WTC11 (cell line): Measurements from ENCODE around the gene DUSP3. TPM values are rescaled to one million over a fixed set of nuclear protein-coding genes. Genes with fewer than 3 reads are reported as not detected.

Experiments
- ATAC-seq: fragments of 200-7000 bp; cut with Tn5 transposase; 2 replicates; pipeline ENCODE4 v1.10.0; 2021; ENCODE audit warnings: mild to moderate bottlenecking, moderate library complexity
- CTCF ChIA-PET: fragments of 300-600 bp; sonication (Branson Sonifier 250); formaldehyde crosslinking; loops from one replicate; lab custom pipeline; 2021; ENCODE audit warnings: antibody characterized with exemption; lab: Charles Lee
- POLR2A ChIA-PET: fragments of 350-600 bp; sonication (Branson Sonifier 250); formaldehyde crosslinking; loops from one replicate; lab custom pipeline; 2021; ENCODE audit warnings: antibody characterized with exemption; lab: Charles Lee
- DNase-seq: peaks from one replicate; pipeline ENCODE4 v3.0.0; 2021; ENCODE audit warnings: low spot score
- H3K27ac Mint-ChIP-seq: 2 replicates; pipeline ENCODE4 v1.8.0; 2021; ENCODE audit warnings: mixed read lengths
- H3K27me3 Mint-ChIP-seq: 2 replicates; pipeline ENCODE4 v1.8.0; 2021; ENCODE audit warnings: low read depth, mild to moderate bottlenecking, moderate library complexity, mixed read lengths
- H3K36me3 Mint-ChIP-seq: 2 replicates; pipeline ENCODE4 v1.8.0; 2021; ENCODE audit warnings: mixed read lengths
- H3K4me1 Mint-ChIP-seq: 2 replicates; pipeline ENCODE4 v1.8.0; 2022; ENCODE audit warnings: mixed read lengths
- H3K4me3 Mint-ChIP-seq: 2 replicates; pipeline ENCODE4 v1.8.0; 2021; ENCODE audit warnings: mild to moderate bottlenecking, moderate library complexity, mixed read lengths
- H3K9me3 Mint-ChIP-seq: 2 replicates; pipeline ENCODE4 v1.8.0; 2021; ENCODE audit warnings: mixed read lengths
- CDX4 ChIP-seq: fragments of 250-450 bp; sonication (Bioruptor Pico); IDR thresholded peaks from 2 replicates; pipeline ENCODE4 v1.9.0; 2021; ENCODE audit warnings: moderate library complexity, mild to moderate bottlenecking, inconsistent platforms, borderline replicate concordance
- CREB1 ChIP-seq: sonication (generic); formaldehyde crosslinking; IDR thresholded peaks from 2 replicates; pipeline ENCODE4 v1.8.0; 2023; ENCODE audit warnings: mild to moderate bottlenecking, missing genetic modification reagents
- CTCF ChIP-seq: fragments of 200-600 bp; IDR thresholded peaks from 2 replicates; pipeline ENCODE4 v1.8.0; 2022; ENCODE audit warnings: antibody characterized with exemption
- EMX1 ChIP-seq: fragments of 250-450 bp; sonication (Bioruptor Pico); IDR thresholded peaks from 2 replicates; pipeline ENCODE4 v1.8.0; 2021; ENCODE audit warnings: mild to moderate bottlenecking
- ESRRA ChIP-seq: sonication (generic); formaldehyde crosslinking; IDR thresholded peaks from 2 replicates; pipeline ENCODE4 v1.8.1; 2022; ENCODE audit warnings: mild to moderate bottlenecking, missing genetic modification reagents, borderline replicate concordance
- FOXJ3 ChIP-seq: sonication (generic); formaldehyde crosslinking; IDR thresholded peaks from 2 replicates; pipeline ENCODE4 v1.9.0; 2021; ENCODE audit warnings: missing genetic modification reagents, mild to moderate bottlenecking, borderline replicate concordance
- FOXP1 ChIP-seq: sonication (generic); formaldehyde crosslinking; IDR thresholded peaks from 2 replicates; pipeline ENCODE4 v1.8.0; 2022; ENCODE audit warnings: missing genetic modification reagents, mild to moderate bottlenecking, moderate library complexity, borderline replicate concordance
- FOXP4 ChIP-seq: sonication (generic); formaldehyde crosslinking; IDR thresholded peaks from 2 replicates; pipeline ENCODE4 v1.8.0; 2022; ENCODE audit warnings: mild to moderate bottlenecking, missing genetic modification reagents
- IRF2 ChIP-seq: sonication (generic); formaldehyde crosslinking; IDR thresholded peaks from 2 replicates; pipeline ENCODE4 v1.8.0; 2022; ENCODE audit warnings: low read depth, missing genetic modification reagents, borderline replicate concordance
- KAT7 ChIP-seq: sonication (generic); formaldehyde crosslinking; IDR thresholded peaks from 2 replicates; pipeline ENCODE4 v1.8.1; 2023; ENCODE audit warnings: missing genetic modification reagents, mild to moderate bottlenecking, borderline replicate concordance
- MYBL2 ChIP-seq: sonication (generic); formaldehyde crosslinking; IDR thresholded peaks from 2 replicates; pipeline ENCODE4 v1.8.1; 2023; ENCODE audit warnings: mild to moderate bottlenecking, moderate library complexity, missing genetic modification reagents
- NFE2L1 ChIP-seq: sonication (generic); formaldehyde crosslinking; IDR thresholded peaks from 2 replicates; pipeline ENCODE4 v1.8.1; 2023; ENCODE audit warnings: missing genetic modification reagents
- PRRX2 ChIP-seq: fragments of 250-450 bp; sonication (Bioruptor Pico); IDR thresholded peaks from 2 replicates; pipeline ENCODE4 v1.8.0; 2021; ENCODE audit warnings: mild to moderate bottlenecking
- SMAD4 ChIP-seq: sonication (generic); formaldehyde crosslinking; IDR thresholded peaks from 2 replicates; pipeline ENCODE4 v1.8.0; 2022; ENCODE audit warnings: mild to moderate bottlenecking, missing genetic modification reagents
- SOX15 ChIP-seq: fragments of 250-450 bp; sonication (Bioruptor Pico); IDR thresholded peaks from 2 replicates; pipeline ENCODE4 v1.9.0; 2021; ENCODE audit warnings: mild to moderate bottlenecking
- TEAD1 ChIP-seq: sonication (generic); formaldehyde crosslinking; IDR thresholded peaks from 2 replicates; pipeline ENCODE4 v1.8.0; 2022; ENCODE audit warnings: mild to moderate bottlenecking, missing genetic modification reagents
- ZMAT4 ChIP-seq: fragments of 250-450 bp; sonication (Bioruptor Pico); IDR thresholded peaks from 2 replicates; pipeline ENCODE4 v1.9.0; 2021; ENCODE audit warnings: mild to moderate bottlenecking
- ZNF121 ChIP-seq: sonication (generic); formaldehyde crosslinking; IDR thresholded peaks from 2 replicates; pipeline ENCODE4 v1.8.0; 2023; ENCODE audit warnings: missing genetic modification reagents
- ZNF671 ChIP-seq: fragments of 250-450 bp; sonication (Bioruptor Pico); IDR thresholded peaks from 2 replicates; pipeline ENCODE4 v1.8.0; 2021; ENCODE audit warnings: mild to moderate bottlenecking
- ZSCAN18 ChIP-seq: fragments of 250-450 bp; sonication (Bioruptor Pico); IDR thresholded peaks from 2 replicates; pipeline ENCODE4 v2.1.2; 2022; ENCODE audit warnings: mild to moderate bottlenecking, moderate library complexity
- total RNA-seq: library from RNA; stranded (reverse); gene quantifications from 3 replicates; pipeline ENCODE4 v1.2.3, GENCODE V29; 2021
- TF ChIP-seq, protein P1 (sequence below): fragments of 250-450 bp; sonication (Bioruptor Pico); IDR thresholded peaks from 2 replicates; pipeline ENCODE4 v1.9.0; 2021; ENCODE audit warnings: mild to moderate bottlenecking

DUSP3 gene
- total RNA-seq, 1 experiment from 2014 or later: 31.5 TPM

GRCh38 chr17:43772877-43773648 lies 5.7 kb downstream of the DUSP3 start:
- TF ChIP-seq MYBL2 (CRISPR knock-in tag): no peak
- no peak for TF ChIP-seq KAT7 (CRISPR knock-in tag)
- no peak for TF ChIP-seq CTCF
- no peak for TF ChIP-seq SOX15 (CRISPR knock-in tag)
- no peak for TF ChIP-seq CDX4 (CRISPR knock-in tag)
- no peak for TF ChIP-seq EMX1 (CRISPR knock-in tag)
- no peak for TF ChIP-seq FOXP1
- no peak for TF ChIP-seq ZSCAN18 (CRISPR knock-in tag)
- TF ChIP-seq, all 79 proteins: peak for 0
- ChIA-PET POLR2A (interaction anchor here (0.6 kb wide), 2 partner anchors 92 to 112 kb away, joined by 4 to 5 read pairs; no protein-coding TSS in a partner anchor), CTCF (interaction anchor here (0.7 to 0.9 kb wide), 2 partner anchors 13 to 73 kb away, joined by 3 to 4 read pairs; partner anchors contain the start of gene CD300LG)
- H3K36me3 Mint-ChIP-seq: peaks cover 51% of the 10 kb centered on the region
- ATAC-seq: no peak
- H3K9me3 Mint-ChIP-seq: no peaks in the 10 kb centered on the region
- H3K27ac Mint-ChIP-seq: no peak overlapping the region
- 0 out of 2 replicates have a peak, but pooled peaks cover 4% of the 10 kb centered on the region for H3K4me1 Mint-ChIP-seq
- no peaks in the 10 kb centered on the region for H3K27me3 Mint-ChIP-seq
- DNase-seq: no peak
- no peak overlapping the region for H3K4me3 Mint-ChIP-seq

DNA sequence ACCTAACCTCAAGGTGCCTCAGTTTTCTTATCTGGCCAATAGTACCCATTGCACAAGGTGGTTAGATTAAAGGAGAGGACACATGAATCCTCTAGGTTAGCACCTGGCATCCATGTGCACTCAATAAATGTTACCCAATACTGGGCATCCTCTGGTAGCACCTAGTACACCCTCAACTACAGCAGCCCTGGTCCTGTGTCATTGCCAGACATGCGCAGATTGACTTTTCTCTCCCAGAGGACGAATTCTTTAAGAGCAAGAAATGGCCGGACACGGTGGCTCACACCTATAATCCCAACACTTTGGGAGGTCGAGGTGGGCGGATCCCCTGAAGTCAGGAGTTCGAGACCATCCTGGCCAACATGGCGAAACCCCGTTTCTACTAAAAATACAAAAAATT lies 7.3 kb downstream of the DUSP3 start:
- no peak overlapping the region for H3K4me3 Mint-ChIP-seq
- no peak overlapping the region for H3K27ac Mint-ChIP-seq
- H3K4me1 Mint-ChIP-seq: no peaks in the 10 kb centered on the region
- ChIA-PET CTCF (no interaction called here), POLR2A (interaction anchor here (0.7 kb wide), 1 partner anchor 98 kb away, joined by 5 read pairs; no protein-coding TSS in a partner anchor)
- H3K9me3 Mint-ChIP-seq: no peaks in the 10 kb centered on the region
- H3K27me3 Mint-ChIP-seq: no peaks in the 10 kb centered on the region
- TF ChIP-seq ZNF121 (CRISPR knock-in tag): no peak
- no peak for TF ChIP-seq ESRRA (CRISPR knock-in tag)
- no peak for TF ChIP-seq IRF2 (CRISPR knock-in tag)
- no peak for TF ChIP-seq ZMAT4 (CRISPR knock-in tag)
- no peak for TF ChIP-seq NFE2L1
- no peak for TF ChIP-seq PRRX2 (CRISPR knock-in tag)
- no peak for TF ChIP-seq ZSCAN18 (CRISPR knock-in tag)
- TF ChIP-seq FOXP1: no peak
- TF ChIP-seq TEAD1 (CRISPR knock-in tag): no peak
- TF ChIP-seq FOXJ3 (CRISPR knock-in tag): no peak
- TF ChIP-seq CREB1 (CRISPR knock-in tag): no peak
- no peak for TF ChIP-seq SMAD4 (CRISPR knock-in tag)
- no peak for TF ChIP-seq ZNF671
- TF ChIP-seq, protein P1, sequence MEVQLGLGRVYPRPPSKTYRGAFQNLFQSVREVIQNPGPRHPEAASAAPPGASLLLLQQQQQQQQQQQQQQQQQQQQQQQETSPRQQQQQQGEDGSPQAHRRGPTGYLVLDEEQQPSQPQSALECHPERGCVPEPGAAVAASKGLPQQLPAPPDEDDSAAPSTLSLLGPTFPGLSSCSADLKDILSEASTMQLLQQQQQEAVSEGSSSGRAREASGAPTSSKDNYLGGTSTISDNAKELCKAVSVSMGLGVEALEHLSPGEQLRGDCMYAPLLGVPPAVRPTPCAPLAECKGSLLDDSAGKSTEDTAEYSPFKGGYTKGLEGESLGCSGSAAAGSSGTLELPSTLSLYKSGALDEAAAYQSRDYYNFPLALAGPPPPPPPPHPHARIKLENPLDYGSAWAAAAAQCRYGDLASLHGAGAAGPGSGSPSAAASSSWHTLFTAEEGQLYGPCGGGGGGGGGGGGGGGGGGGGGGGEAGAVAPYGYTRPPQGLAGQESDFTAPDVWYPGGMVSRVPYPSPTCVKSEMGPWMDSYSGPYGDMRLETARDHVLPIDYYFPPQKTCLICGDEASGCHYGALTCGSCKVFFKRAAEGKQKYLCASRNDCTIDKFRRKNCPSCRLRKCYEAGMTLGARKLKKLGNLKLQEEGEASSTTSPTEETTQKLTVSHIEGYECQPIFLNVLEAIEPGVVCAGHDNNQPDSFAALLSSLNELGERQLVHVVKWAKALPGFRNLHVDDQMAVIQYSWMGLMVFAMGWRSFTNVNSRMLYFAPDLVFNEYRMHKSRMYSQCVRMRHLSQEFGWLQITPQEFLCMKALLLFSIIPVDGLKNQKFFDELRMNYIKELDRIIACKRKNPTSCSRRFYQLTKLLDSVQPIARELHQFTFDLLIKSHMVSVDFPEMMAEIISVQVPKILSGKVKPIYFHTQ (CRISPR knock-in tag): no peak
- no peak for TF ChIP-seq FOXP4
- DNase-seq (no peak), ATAC-seq (no peak)
- H3K36me3 Mint-ChIP-seq: peaks cover 51% of the 10 kb centered on the region
